IMR-90 (cell line): ENCODE measurements around the gene TNFRSF1A. TPM values are rescaled to one million over a fixed set of nuclear protein-coding genes. Genes with fewer than 3 reads are reported as not detected.
A peak's percentile ranks its signal among the peaks of the same experiment; 100 is the strongest.

Experiments
- ATAC-seq: fragments of 200-7000 bp; cut with Tn5 transposase; 2 replicates; pipeline ENCODE4 v1.9.1; 2020; ENCODE audit warnings: low read depth, mild to moderate bottlenecking, moderate library complexity
- BruUV-seq: library from RNA; stranded (reverse); fragments of 400-500 nt; replicated peaks from 2 replicates; lab custom pipeline; 2021; lab: Mats Ljungman, UMichigan
- CTCF ChIA-PET: fragments of 300-600 bp; formaldehyde crosslinking; extraction: SDS; loops from one replicate; lab custom pipeline; 2021; ENCODE audit warnings: antibody characterized with exemption; lab: Yijun Ruan, JAX
- POLR2A ChIA-PET: fragments of 300-600 bp; sonication (Branson Sonifier 250); formaldehyde crosslinking; loops from one replicate; lab custom pipeline; 2022; ENCODE audit warnings: antibody characterized with exemption; ENCODE audit not compliant: unreplicated experiment; lab: Charles Lee
- DNase-seq: peaks from one replicate; pipeline ENCODE4 v3.0.0; 2013
- H2AFZ ChIP-seq: replicated peaks from 2 replicates; pipeline ENCODE3; 2013; ENCODE audit warnings: low read length, mild to moderate bottlenecking; ENCODE audit not compliant: poor library complexity
- H2AK5ac ChIP-seq: 2 replicates; pipeline ENCODE4 v1.6.1; 2013; ENCODE audit warnings: low read depth, low read length, inconsistent platforms
- H2AK9ac ChIP-seq: replicated peaks from 2 replicates; pipeline ENCODE3; 2013; ENCODE audit warnings: mild to moderate bottlenecking, low read depth, low read length, moderate library complexity; ENCODE audit not compliant: poor library complexity
- H2BK120ac ChIP-seq: 2 replicates; pipeline ENCODE4 v1.6.1; 2013; ENCODE audit warnings: low read depth, low read length, inconsistent platforms
- H2BK15ac ChIP-seq: 3 replicates; pipeline ENCODE4 v1.6.1; 2013; ENCODE audit warnings: low read depth, low read length, inconsistent platforms
- H2BK20ac ChIP-seq: 2 replicates; pipeline ENCODE4 v1.6.1; 2013; ENCODE audit warnings: low read depth, mild to moderate bottlenecking, inconsistent platforms, low read length, moderate library complexity
- H2BK5ac ChIP-seq: 2 replicates; pipeline ENCODE4 v1.6.1; 2013; ENCODE audit warnings: mild to moderate bottlenecking, low read depth, low read length, inconsistent platforms; ENCODE audit not compliant: poor library complexity, severe bottlenecking
- H3K14ac ChIP-seq: replicated peaks from 2 replicates; pipeline ENCODE4 v1.6.1; 2013; ENCODE audit warnings: low read depth, low read length, inconsistent platforms
- H3K18ac ChIP-seq: 2 replicates; pipeline ENCODE4 v1.6.1; 2013; ENCODE audit warnings: low read depth, low read length, control low read depth
- H3K23ac ChIP-seq: 2 replicates; pipeline ENCODE4 v1.6.1; 2013; ENCODE audit warnings: low read depth, low read length, inconsistent platforms
- H3K27ac ChIP-seq: 2 replicates; pipeline ENCODE4 v1.5.1; 2013; ENCODE audit warnings: mild to moderate bottlenecking, control low read depth, low read length; ENCODE audit not compliant: insufficient read depth
- H3K27me3 ChIP-seq: 2 replicates; pipeline ENCODE4 v1.6.1; 2013; ENCODE audit warnings: low read length; ENCODE audit not compliant: control insufficient read depth, insufficient read depth
- H3K36me3 ChIP-seq: 2 replicates; pipeline ENCODE4 v1.6.1; 2013; ENCODE audit warnings: low read length, mixed read lengths; ENCODE audit not compliant: control insufficient read depth, insufficient read depth
- H3K4ac ChIP-seq: 2 replicates; pipeline ENCODE4 v1.6.1; 2013; ENCODE audit warnings: low read depth, low read length, inconsistent platforms
- H3K4me1 ChIP-seq: 2 replicates; pipeline ENCODE4 v1.6.1; 2013; ENCODE audit warnings: low read length, mixed read lengths; ENCODE audit not compliant: control insufficient read depth, insufficient read depth
- H3K4me2 ChIP-seq: 2 replicates; pipeline ENCODE4 v1.6.1; 2013; ENCODE audit warnings: low read depth, mild to moderate bottlenecking, control low read depth, low read length, moderate library complexity
- H3K4me3 ChIP-seq: 2 replicates; pipeline ENCODE4 v1.5.1; 2013; ENCODE audit warnings: low read depth, mild to moderate bottlenecking, control low read depth, low read length, moderate library complexity; ENCODE audit not compliant: insufficient read depth
- H3K56ac ChIP-seq: 2 replicates; pipeline ENCODE4 v1.6.1; 2013; ENCODE audit warnings: low read length, inconsistent platforms; ENCODE audit not compliant: insufficient read depth; ENCODE audit errors: extremely low read depth
- H3K79me1 ChIP-seq, 2 experiments: 2 replicates each; pipeline ENCODE4 v1.6.1; 2013; ENCODE audit warnings: low read length in 2 of 2, inconsistent platforms in 1 of 2, low read depth in 1 of 2
- H3K9ac ChIP-seq: 2 replicates; pipeline ENCODE4 v1.6.1; 2013; ENCODE audit warnings: low read depth, low read length, control low read depth
- H3K9me1 ChIP-seq: 2 replicates; pipeline ENCODE4 v1.6.1; 2013; ENCODE audit warnings: low read length, inconsistent platforms; ENCODE audit not compliant: insufficient read depth
- H3K9me3 ChIP-seq: 2 replicates; pipeline ENCODE4 v1.6.1; 2013; ENCODE audit warnings: low read length; ENCODE audit not compliant: control insufficient read depth, insufficient read depth
- H4K20me1 ChIP-seq: 2 replicates; pipeline ENCODE4 v1.6.1; 2013; ENCODE audit warnings: low read length, inconsistent platforms; ENCODE audit not compliant: insufficient read depth
- H4K5ac ChIP-seq: 2 replicates; pipeline ENCODE4 v1.6.1; 2013; ENCODE audit warnings: mild to moderate bottlenecking, low read depth, low read length, control low read depth
- H4K8ac ChIP-seq, 2 experiments: 2 replicates each; pipeline ENCODE4 v1.6.1; 2013; ENCODE audit warnings: low read depth in 2 of 2, low read length in 2 of 2, control low read depth in 1 of 2, inconsistent platforms in 1 of 2
- H4K91ac ChIP-seq: 2 replicates; pipeline ENCODE4 v1.6.1; 2013; ENCODE audit warnings: low read depth, low read length, inconsistent platforms; ENCODE audit not compliant: insufficient read depth
- CEBPB ChIP-seq: IDR thresholded peaks from 2 replicates; pipeline ENCODE4 v1.6.1; 2012; ENCODE audit warnings: low read depth, low read length, improper control_type of control experiment
- CHD1 ChIP-seq: IDR thresholded peaks from 2 replicates; pipeline ENCODE4 v1.6.1; 2012; ENCODE audit warnings: low read depth, low read length, improper control_type of control experiment
- MAFK ChIP-seq: IDR thresholded peaks from 2 replicates; pipeline ENCODE4 v1.6.1; 2012; ENCODE audit warnings: low read depth, low read length, improper control_type of control experiment
- MAZ ChIP-seq: IDR thresholded peaks from 2 replicates; pipeline ENCODE4 v1.6.1; 2012; ENCODE audit warnings: low read depth, mild to moderate bottlenecking, low read length, improper control_type of control experiment, moderate library complexity, borderline replicate concordance
- NFE2L2 ChIP-seq: fragments of 150-350 bp; IDR thresholded peaks from 2 replicates; pipeline ENCODE4 v1.6.1; 2016; ENCODE audit warnings: low read depth, mild to moderate bottlenecking, low read length
- RAD21 ChIP-seq: IDR thresholded peaks from 2 replicates; pipeline ENCODE4 v1.6.1; 2012; ENCODE audit warnings: low read length, improper control_type of control experiment
- SMC3 ChIP-seq: fragments of 150-350 bp; IDR thresholded peaks from 2 replicates; pipeline ENCODE4 v1.6.1; 2016; ENCODE audit warnings: low read depth, mild to moderate bottlenecking, antibody characterized with exemption, low read length, moderate library complexity
- WGBS, 2 experiments: methylation state at CpG; one replicate each; pipeline versions ENCODE4 v1.1.5 to v1.1.7; 2013; ENCODE audit warnings: missing lambda C conversion rate in 2 of 2; ENCODE audit not compliant: insufficient read length in 1 of 2; ENCODE audit errors: extremely low coverage in 2 of 2; 5-methylcytosine and 5-hydroxymethylcytosine counted together
- dilution Hi-C: fragments of 300-500 bp; cut with HindIII; formaldehyde crosslinking; loops from one replicate; pipeline ENCODE4 v1.14.3; 2018; ENCODE audit warnings: low sequenced_read_pairs; ENCODE audit not compliant: unreplicated experiment
- in situ Hi-C: fragments of 300-500 bp; cut with MboI; formaldehyde crosslinking; loops from 3 replicates; pipeline ENCODE4 v1.14.3; 2019; ENCODE audit warnings: low sequenced_read_pairs, inconsistent platforms, mixed read lengths
- intact Hi-C: fragments of 100-400 bp; cut with micrococcal nuclease; formaldehyde crosslinking; loops from 2 replicates; pipeline ENCODE4 v1.10.0; 2022
- polyA plus RNA-seq, 3 experiments: library from polyadenylated mRNA; depleted of rRNA; stranded (reverse); fragments of >200 nt; gene quantifications; 2 replicates each; pipeline ENCODE4 v1.2.3, GENCODE V29; 2012; ENCODE audit warnings: low replicate concordance in 1 of 3
- total RNA-seq: library from RNA; depleted of rRNA; stranded (reverse); fragments of >200 nt; gene quantifications from 2 replicates; pipeline ENCODE4 v1.2.3, GENCODE V29; 2012
- TF ChIP-seq, protein P1 (sequence below): fragments of 150-350 bp; IDR thresholded peaks from 2 replicates; pipeline ENCODE4 v1.6.1; 2017; ENCODE audit warnings: mild to moderate bottlenecking, antibody characterized with exemption, low read length, low read depth

TNFRSF1A gene
- total and polyA plus RNA-seq, 2 of the 4 experiments (the other 2 are of a cell fraction): 79.6 to 136 TPM

GRCh38 chr12:6363010-6363329 is 21.1 kb upstream of the TNFRSF1A start:
- Histone ChIP-seq H4K5ac (no peak overlapping the region), H3K27me3 (no peaks in the 10 kb centered on the region; the same call in 1 of the 2 replicates), H3K4ac (0 out of 2 replicates have a peak overlapping the region, but pooled peaks have one; percentile 15), H2BK20ac (no peak overlapping the region), H2AFZ (peak overlapping the region; percentile 5), H2AK9ac (no peak overlapping the region), H4K91ac (no peak overlapping the region), H4K20me1 (no peaks in the 10 kb centered on the region), H3K4me2 (peak overlapping the region; percentile 58; the same call in 1 of the 2 replicates), H3K23ac (no peak overlapping the region), H2BK120ac (no peak overlapping the region), H3K9me3 (no peaks in the 10 kb centered on the region), H2AK5ac (no peak overlapping the region), H4K8ac (peak overlapping the region; percentile 75 to 82; a peak in 2 of 4 replicates), H3K56ac (no peak overlapping the region), H3K9me1 (no peaks in the 10 kb centered on the region), H2BK15ac (peak overlapping the region; percentile 55; the same call in 1 of the 3 replicates), H3K14ac (no peak overlapping the region), H3K4me3 (no peak overlapping the region), H3K4me1 (peaks cover 7% of the 10 kb centered on the region), H3K79me1 (no peaks in the 10 kb centered on the region), H3K27ac (no peak overlapping the region), H3K9ac (no peak overlapping the region), H3K18ac (no peak overlapping the region), H3K36me3 (no peaks in the 10 kb centered on the region), H2BK5ac (no peak overlapping the region)
- TF ChIP-seq NFE2L2 (no peak), MAFK (no peak), MAZ (no peak), CHD1 (no peak), RAD21 (no peak), CEBPB (no peak), SMC3 (no peak)
- TF ChIP-seq, protein P1, sequence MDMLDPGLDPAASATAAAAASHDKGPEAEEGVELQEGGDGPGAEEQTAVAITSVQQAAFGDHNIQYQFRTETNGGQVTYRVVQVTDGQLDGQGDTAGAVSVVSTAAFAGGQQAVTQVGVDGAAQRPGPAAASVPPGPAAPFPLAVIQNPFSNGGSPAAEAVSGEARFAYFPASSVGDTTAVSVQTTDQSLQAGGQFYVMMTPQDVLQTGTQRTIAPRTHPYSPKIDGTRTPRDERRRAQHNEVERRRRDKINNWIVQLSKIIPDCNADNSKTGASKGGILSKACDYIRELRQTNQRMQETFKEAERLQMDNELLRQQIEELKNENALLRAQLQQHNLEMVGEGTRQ: 0 out of 2 replicates have a peak, but pooled peaks have one; percentile 15
- CTCF ChIA-PET: interaction anchor here (0.9 kb wide), 3 partner anchors 10 to 84 kb away, joined by 3 to 9 read pairs (median 4); no protein-coding TSS in a partner anchor
- WGBS, 2 experiments: no CpG with 5 or more reads among the region's 4 CpGs
- DNase-seq: no peak
- POLR2A ChIA-PET: no interaction called here
- BruUV-seq: no TSS peak
- in situ Hi-C loops: no loop called here
- intact Hi-C loops: no loop called here
- dilution Hi-C loops: no loop called here
- ATAC-seq: no peak
